Transverse colon (tissue), 4 donors: ENCODE data around the gene GPBP1.

Source experiments
- POLR2A ChIP-seq: fragments of 450-650 bp; IDR thresholded peaks from one replicate; pipeline ENCODE4 v1.6.1; 2016; ENCODE audit warnings: antibody characterized with exemption, mild to moderate bottlenecking, moderate library complexity
- POLR2AphosphoS5 ChIP-seq, 3 donors: sonication (generic); formaldehyde crosslinking; IDR thresholded peaks; one replicate each; pipeline ENCODE4 v1.6.1; 2016; ENCODE audit warnings: antibody characterized with exemption in 3 of 3
- TF ChIP-seq, protein P1 (sequence below), 5 experiments: fragments of 200-600 bp in 3 of 5; fragments of 450-650 bp in 2 of 5; sonication (generic) in 3 of 5; IDR thresholded peaks; 1 replicate in 2 of 5; 2 replicates in 3 of 5; pipeline ENCODE4 v1.5.1; 2016 to 2017; ENCODE audit warnings: antibody characterized with exemption in 5 of 5, inconsistent platforms in 3 of 5, mild to moderate bottlenecking in 2 of 5, moderate library complexity in 1 of 5

DNA sequence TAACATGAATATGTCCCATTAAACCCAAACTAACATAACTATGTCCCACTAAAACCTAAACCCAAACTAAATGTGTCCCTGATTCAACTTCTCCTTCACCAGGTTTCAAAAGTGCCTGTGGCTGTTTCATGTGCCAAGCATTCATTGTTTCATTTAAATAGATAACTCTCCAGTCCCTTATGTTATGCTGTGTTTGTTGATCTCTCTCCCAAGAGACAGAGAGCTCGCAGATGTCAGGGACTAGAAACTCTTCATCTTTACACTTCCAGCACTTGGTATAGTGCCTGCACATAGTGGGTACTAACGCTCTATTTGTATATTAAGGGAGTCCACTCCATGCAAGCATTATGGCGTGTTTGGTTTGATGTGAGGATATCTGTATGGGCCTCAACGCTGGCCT lies 118.0 kb downstream of the GPBP1 start:
- TF ChIP-seq, protein P1, sequence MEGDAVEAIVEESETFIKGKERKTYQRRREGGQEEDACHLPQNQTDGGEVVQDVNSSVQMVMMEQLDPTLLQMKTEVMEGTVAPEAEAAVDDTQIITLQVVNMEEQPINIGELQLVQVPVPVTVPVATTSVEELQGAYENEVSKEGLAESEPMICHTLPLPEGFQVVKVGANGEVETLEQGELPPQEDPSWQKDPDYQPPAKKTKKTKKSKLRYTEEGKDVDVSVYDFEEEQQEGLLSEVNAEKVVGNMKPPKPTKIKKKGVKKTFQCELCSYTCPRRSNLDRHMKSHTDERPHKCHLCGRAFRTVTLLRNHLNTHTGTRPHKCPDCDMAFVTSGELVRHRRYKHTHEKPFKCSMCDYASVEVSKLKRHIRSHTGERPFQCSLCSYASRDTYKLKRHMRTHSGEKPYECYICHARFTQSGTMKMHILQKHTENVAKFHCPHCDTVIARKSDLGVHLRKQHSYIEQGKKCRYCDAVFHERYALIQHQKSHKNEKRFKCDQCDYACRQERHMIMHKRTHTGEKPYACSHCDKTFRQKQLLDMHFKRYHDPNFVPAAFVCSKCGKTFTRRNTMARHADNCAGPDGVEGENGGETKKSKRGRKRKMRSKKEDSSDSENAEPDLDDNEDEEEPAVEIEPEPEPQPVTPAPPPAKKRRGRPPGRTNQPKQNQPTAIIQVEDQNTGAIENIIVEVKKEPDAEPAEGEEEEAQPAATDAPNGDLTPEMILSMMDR (IDR thresholded peaks at IDR 0.05): no peak
- TF ChIP-seq POLR2A: no peak
- no peak for TF ChIP-seq POLR2AphosphoS5 (IDR thresholded peaks at IDR 0.05)
